NB4 (cell line): ENCODE results near the gene PARD3.

ENCODE experiments used
- DNase-seq: peaks from one replicate; pipeline ENCODE4 v3.0.0; 2010; ENCODE audit warnings: low read depth
- H3K4me3 ChIP-seq: one replicate; pipeline ENCODE4 v1.5.1; 2011; ENCODE audit warnings: mild to moderate bottlenecking, low read depth, low read length, moderate library complexity
- MYC ChIP-seq: IDR thresholded peaks from 2 replicates; pipeline ENCODE4 v1.6.1; 2011; ENCODE audit warnings: low read depth, low read length
- POLR2A ChIP-seq: IDR thresholded peaks from 2 replicates; pipeline ENCODE4 v1.6.1; 2011; ENCODE audit warnings: mild to moderate bottlenecking; ENCODE audit not compliant: insufficient read length; ENCODE audit errors: extremely low read depth
- TF ChIP-seq, protein P1 (sequence below): IDR thresholded peaks from 2 replicates; pipeline ENCODE4 v1.6.1; 2011; ENCODE audit warnings: low read depth, low read length
- TF ChIP-seq, protein P2 (sequence below): IDR thresholded peaks from one replicate; pipeline ENCODE4 v1.5.1; 2012; ENCODE audit warnings: low read depth, low read length

Gene PARD3

DNA sequence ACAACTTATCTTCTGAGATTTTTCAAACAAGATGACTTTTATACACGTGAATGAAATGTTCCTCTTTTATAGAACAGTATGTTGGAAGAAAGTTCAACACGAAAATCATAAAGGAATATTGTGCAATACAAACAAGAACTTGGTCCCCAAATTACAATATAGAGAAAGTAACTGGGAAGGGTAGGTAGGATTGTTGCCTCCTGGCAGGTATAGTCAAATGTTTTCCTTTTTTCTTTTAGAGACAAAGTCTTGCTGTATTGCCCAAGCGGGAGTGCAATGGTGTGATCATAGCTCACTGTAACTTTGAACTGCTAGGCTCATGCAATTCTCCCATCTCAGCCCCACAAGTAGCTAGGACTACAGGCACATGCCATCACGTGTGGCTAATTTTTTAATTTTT is 582.6 kb downstream of the PARD3 start:
- no peak for DNase-seq
- no peak overlapping the region for H3K4me3 ChIP-seq
- TF ChIP-seq POLR2A (no peak), MYC (no peak)
- TF ChIP-seq, protein P1, sequence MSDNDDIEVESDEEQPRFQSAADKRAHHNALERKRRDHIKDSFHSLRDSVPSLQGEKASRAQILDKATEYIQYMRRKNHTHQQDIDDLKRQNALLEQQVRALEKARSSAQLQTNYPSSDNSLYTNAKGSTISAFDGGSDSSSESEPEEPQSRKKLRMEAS, result no peak
- TF ChIP-seq, protein P2, sequence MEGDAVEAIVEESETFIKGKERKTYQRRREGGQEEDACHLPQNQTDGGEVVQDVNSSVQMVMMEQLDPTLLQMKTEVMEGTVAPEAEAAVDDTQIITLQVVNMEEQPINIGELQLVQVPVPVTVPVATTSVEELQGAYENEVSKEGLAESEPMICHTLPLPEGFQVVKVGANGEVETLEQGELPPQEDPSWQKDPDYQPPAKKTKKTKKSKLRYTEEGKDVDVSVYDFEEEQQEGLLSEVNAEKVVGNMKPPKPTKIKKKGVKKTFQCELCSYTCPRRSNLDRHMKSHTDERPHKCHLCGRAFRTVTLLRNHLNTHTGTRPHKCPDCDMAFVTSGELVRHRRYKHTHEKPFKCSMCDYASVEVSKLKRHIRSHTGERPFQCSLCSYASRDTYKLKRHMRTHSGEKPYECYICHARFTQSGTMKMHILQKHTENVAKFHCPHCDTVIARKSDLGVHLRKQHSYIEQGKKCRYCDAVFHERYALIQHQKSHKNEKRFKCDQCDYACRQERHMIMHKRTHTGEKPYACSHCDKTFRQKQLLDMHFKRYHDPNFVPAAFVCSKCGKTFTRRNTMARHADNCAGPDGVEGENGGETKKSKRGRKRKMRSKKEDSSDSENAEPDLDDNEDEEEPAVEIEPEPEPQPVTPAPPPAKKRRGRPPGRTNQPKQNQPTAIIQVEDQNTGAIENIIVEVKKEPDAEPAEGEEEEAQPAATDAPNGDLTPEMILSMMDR, result no peak

GRCh38 chr10:34231441-34232180 is 583.5 kb downstream of the PARD3 start:
- no peak for DNase-seq
- H3K4me3 ChIP-seq, result no peak overlapping the region
- TF ChIP-seq POLR2A (no peak), MYC (no peak)
- TF ChIP-seq, protein P2, result no peak
- TF ChIP-seq, protein P1, result no peak

- DNase-seq, result no peak
- no peak overlapping the region for H3K4me3 ChIP-seq
- TF ChIP-seq, protein P1, result no peak
- TF ChIP-seq, protein P2, result no peak
- TF ChIP-seq MYC, result no peak
- no peak for TF ChIP-seq POLR2A
These were observed 585.2 kb downstream of the PARD3 start for GRCh38 chr10:34229917-34230316.

GRCh38 chr10:34228066-34228465 is 587.0 kb downstream of the PARD3 start:
- TF ChIP-seq, protein P2, result no peak
- TF ChIP-seq, protein P1, result no peak
- no peak for TF ChIP-seq POLR2A
- no peak for TF ChIP-seq MYC
- no peak for DNase-seq
- H3K4me3 ChIP-seq, result no peak overlapping the region

GRCh38 chr10:34224639-34225038 is 590.5 kb downstream of the PARD3 start:
- H3K4me3 ChIP-seq, result no peak overlapping the region
- TF ChIP-seq MYC, result no peak
- TF ChIP-seq, protein P1, result no peak
- no peak for TF ChIP-seq POLR2A
- TF ChIP-seq, protein P2, result no peak
- DNase-seq, result no peak
